ENCODE results near the gene MYOCOS.

Gene MYOCOS

GRCh38 chr1:171663036-171663853 is 41.2 kb downstream of the MYOCOS start:
- DNase-seq (ENCODE audit: low read depth), result no peak

GRCh38 chr1:171663854-171664575 is 42.0 kb downstream of the MYOCOS start:
- DNase-seq (ENCODE audit: low read depth), result no peak

DNA sequence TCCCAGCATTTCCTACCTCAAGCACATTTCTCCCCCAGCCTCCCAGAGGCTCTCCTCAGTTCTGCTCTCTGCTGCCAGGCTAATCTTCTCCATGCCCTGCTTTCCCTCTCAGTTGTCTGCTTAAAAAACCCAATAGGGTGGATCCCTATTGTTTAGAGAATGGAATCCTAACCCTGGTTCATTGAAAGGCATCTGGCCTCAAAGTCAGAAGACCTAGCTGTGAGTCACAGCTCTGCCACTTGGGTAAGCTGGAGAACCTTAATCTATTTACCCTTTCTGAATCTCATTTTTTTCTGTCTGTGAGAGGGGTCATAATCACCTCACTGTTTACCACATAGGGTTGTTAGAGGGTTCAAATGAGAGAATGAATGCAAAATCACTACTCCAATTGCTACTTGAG is 42.9 kb downstream of the MYOCOS start:
- DNase-seq (ENCODE audit: low read depth), result no peak

DNA sequence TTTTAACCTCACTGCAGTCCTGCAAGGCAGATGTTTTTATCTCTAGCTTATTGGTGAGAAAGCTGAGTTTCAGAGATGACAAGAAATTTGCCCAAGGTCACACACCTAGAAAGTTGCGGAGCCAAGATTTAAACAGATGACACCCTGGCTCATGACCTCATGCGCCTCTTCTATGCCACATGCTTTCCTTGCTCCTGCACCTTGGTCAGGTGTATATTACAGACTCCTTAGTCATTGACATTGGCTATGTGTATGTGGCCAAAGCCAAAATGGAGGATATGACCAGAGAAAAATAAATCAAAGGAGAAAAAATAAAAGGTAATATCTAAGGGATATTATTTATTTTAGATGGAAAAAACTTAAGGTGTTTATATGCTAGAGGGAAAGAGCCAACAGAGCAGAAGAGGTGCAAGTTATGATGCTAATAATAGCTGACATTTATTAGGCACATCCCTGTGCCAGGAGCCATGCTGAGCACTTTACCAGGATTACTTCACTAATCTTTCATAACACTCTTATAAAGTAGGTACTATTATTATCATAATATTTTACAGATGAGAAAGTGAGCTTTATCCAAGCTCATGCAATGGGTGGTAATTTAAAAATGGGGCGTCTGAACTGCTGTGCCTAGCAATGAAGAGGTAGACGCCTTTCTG is 44.2 kb downstream of the MYOCOS start:
- DNase-seq (ENCODE audit: low read depth), result no peak

DNA sequence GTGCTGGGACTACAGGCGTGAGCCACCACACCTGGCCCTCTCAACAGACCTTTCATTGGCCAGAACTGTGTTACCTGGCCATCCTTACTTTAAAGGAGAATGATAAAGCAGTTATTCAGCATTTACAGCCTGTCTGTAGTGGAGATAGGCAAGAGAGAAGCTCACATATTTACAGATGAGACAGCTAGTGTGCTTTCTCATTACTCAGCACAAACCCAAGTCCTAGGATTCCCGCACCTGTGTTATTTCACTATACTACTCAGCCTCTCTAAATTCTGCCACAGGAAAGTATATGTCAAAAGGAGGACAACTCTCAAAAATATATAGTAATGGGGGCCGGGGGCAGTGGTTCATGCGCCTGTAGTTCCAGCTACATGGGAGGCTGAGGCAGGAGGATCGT is 46.3 kb downstream of the MYOCOS start:
- DNase-seq (ENCODE audit: low read depth), result no peak

GRCh38 chr1:171670739-171671138 is 48.7 kb downstream of the MYOCOS start:
- no peak for DNase-seq (ENCODE audit: low read depth)

DNA sequence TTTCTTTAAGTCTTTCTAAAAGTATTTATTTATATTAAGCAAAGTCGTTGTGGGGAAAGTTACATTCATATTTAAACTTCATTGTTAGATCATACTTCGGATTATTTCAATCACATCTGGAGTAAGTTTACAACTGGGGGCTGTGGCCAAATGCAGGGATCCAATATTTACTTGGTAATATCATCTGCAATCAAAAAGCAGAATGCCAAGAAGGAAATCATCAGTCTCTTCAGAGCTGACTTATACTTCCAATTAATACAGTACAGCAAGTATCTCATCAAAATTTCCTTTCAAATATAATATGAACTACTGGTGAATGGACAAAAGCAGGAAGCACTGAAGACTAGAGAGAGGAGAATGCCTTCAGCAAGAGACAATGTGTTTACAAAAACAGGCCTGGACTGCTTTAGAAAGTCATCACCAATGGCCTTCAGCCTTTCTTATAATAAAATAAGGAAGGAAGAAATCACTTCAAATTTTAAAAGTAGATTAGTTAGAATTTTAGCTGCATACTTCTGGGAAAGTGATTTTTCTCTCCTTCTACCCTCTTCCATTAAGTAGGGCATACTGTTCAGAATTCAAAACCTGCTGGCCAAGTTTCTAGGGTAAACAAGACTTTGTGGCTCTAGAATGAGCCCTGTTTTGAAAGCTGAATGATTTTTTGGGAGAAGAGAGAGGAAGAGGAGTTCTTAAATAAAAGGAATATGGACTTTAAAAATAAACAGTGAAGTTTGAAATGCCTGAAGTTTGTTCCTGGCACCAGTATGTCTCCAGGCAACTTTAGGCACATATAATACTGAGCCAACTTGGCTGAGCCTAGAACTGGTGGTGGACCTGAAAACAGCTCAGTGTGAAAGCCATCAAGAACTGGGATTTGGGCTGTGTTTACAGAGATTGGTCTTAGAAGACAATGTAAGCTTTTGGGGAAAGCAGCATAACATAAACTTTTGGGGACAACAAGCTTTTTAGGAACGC is 52.7 kb downstream of the MYOCOS start:
- DNase-seq (ENCODE audit: low read depth), result no peak
